ENCODE measurements around the gene HMCN1. TPM values are rescaled to one million over a fixed set of nuclear protein-coding genes. Genes with fewer than 3 reads are reported as not detected.

The HMCN1 gene
- total RNA-seq, 1 experiment from 2014 or later: 0.12 TPM

GRCh38 chr1:185864889-185865517, 130.8 kb downstream of the HMCN1 start:
- Mint-ChIP-seq H3K4me3 (ENCODE audit: unreplicated experiment) (no peak overlapping the region), H3K4me1 (ENCODE audit: insufficient read depth, unreplicated experiment) (peaks cover 15% of the 10 kb centered on the region)
- BruUV-seq (replicated peaks): no TSS peak

GRCh38 chr1:185869590-185869989, 135.4 kb downstream of the HMCN1 start:
- Mint-ChIP-seq H3K4me3 (ENCODE audit: unreplicated experiment) (no peak overlapping the region), H3K9me3 (ENCODE audit: unreplicated experiment) (no peaks in the 10 kb centered on the region), H3K27me3 (ENCODE audit: insufficient read depth, unreplicated experiment) (no peaks in the 10 kb centered on the region), H3K4me1 (ENCODE audit: insufficient read depth, unreplicated experiment) (peaks cover 6% of the 10 kb centered on the region), H3K36me3 (ENCODE audit: insufficient read depth, unreplicated experiment) (no peaks in the 10 kb centered on the region), H3K27ac (ENCODE audit: low read depth, unreplicated experiment) (no peak overlapping the region)
- DNase-seq (ENCODE audit: unreplicated experiment): no peak
- intact Hi-C loops (cut with micrococcal nuclease): no loop called here
- ChIA-PET CTCF (interaction anchor here (0.6 kb wide), 1 partner anchor 58 kb away, joined by 3 read pairs; no protein-coding TSS in a partner anchor), POLR2A (no interaction called here)
- BruUV-seq (replicated peaks): no TSS peak
- no peak for TF ChIP-seq CTCF (IDR thresholded peaks at IDR 0.05; ENCODE audit: unreplicated experiment)

More at GRCh38 chr1:185864889-185865517, 130.8 kb downstream of the HMCN1 start:
- TF ChIP-seq CTCF (IDR thresholded peaks at IDR 0.05; ENCODE audit: unreplicated experiment): no peak
- peak; percentile 39 for DNase-seq (ENCODE audit: unreplicated experiment)
- Mint-ChIP-seq H3K36me3 (ENCODE audit: insufficient read depth, unreplicated experiment) (no peaks in the 10 kb centered on the region), H3K9me3 (ENCODE audit: unreplicated experiment) (no peaks in the 10 kb centered on the region), H3K27me3 (ENCODE audit: insufficient read depth, unreplicated experiment) (no peaks in the 10 kb centered on the region), H3K27ac (ENCODE audit: low read depth, unreplicated experiment) (peak overlapping the region; percentile 28)
- POLR2A ChIA-PET: interaction anchor here (0.6 to 1.4 kb wide), 2 partner anchors 22 to 1059 kb away, joined by 3 to 4 read pairs; no protein-coding TSS in a partner anchor
- CTCF ChIA-PET: interaction anchor here (0.5 to 0.6 kb wide), 3 partner anchors 80 to 289 kb away, joined by 3 read pairs; no protein-coding TSS in a partner anchor
- intact Hi-C loops (cut with micrococcal nuclease): no loop called here

GRCh38 chr1:185871627-185872150, 137.5 kb downstream of the HMCN1 start:
- TF ChIP-seq CTCF (IDR thresholded peaks at IDR 0.05; ENCODE audit: unreplicated experiment): no peak
- no peak for DNase-seq (ENCODE audit: unreplicated experiment)
- ChIA-PET POLR2A (interaction anchor here (1.5 kb wide), 1 partner anchor 19 kb away, joined by 6 read pairs; no protein-coding TSS in a partner anchor), CTCF (interaction anchor here (1.0 kb wide), 1 partner anchor 341 kb away, joined by 3 read pairs; no protein-coding TSS in a partner anchor)
- Mint-ChIP-seq H3K9me3 (ENCODE audit: unreplicated experiment) (no peaks in the 10 kb centered on the region), H3K36me3 (ENCODE audit: insufficient read depth, unreplicated experiment) (no peaks in the 10 kb centered on the region), H3K4me1 (ENCODE audit: insufficient read depth, unreplicated experiment) (no peaks in the 10 kb centered on the region), H3K27me3 (ENCODE audit: insufficient read depth, unreplicated experiment) (no peaks in the 10 kb centered on the region), H3K4me3 (ENCODE audit: unreplicated experiment) (no peak overlapping the region), H3K27ac (ENCODE audit: low read depth, unreplicated experiment) (no peak overlapping the region)
- intact Hi-C loops (cut with micrococcal nuclease): no loop called here
- no TSS peak for BruUV-seq (replicated peaks)

- H3K9me3 Mint-ChIP-seq (ENCODE audit: unreplicated experiment): no peaks in the 10 kb centered on the region
- no peaks in the 10 kb centered on the region for H3K36me3 Mint-ChIP-seq (ENCODE audit: insufficient read depth, unreplicated experiment)
- POLR2A ChIA-PET: no interaction called here
- H3K27ac Mint-ChIP-seq (ENCODE audit: low read depth, unreplicated experiment): no peak overlapping the region
- intact Hi-C loops (cut with micrococcal nuclease): no loop called here
- H3K27me3 Mint-ChIP-seq (ENCODE audit: insufficient read depth, unreplicated experiment): no peaks in the 10 kb centered on the region
- H3K4me3 Mint-ChIP-seq (ENCODE audit: unreplicated experiment): no peak overlapping the region
- H3K4me1 Mint-ChIP-seq (ENCODE audit: insufficient read depth, unreplicated experiment): no peaks in the 10 kb centered on the region
- DNase-seq (ENCODE audit: unreplicated experiment): no peak
- no peak for TF ChIP-seq CTCF (IDR thresholded peaks at IDR 0.05; ENCODE audit: unreplicated experiment)
- CTCF ChIA-PET: interaction anchor here (1.1 kb wide), 1 partner anchor 333 kb away, joined by 3 read pairs; no protein-coding TSS in a partner anchor
- BruUV-seq (replicated peaks): no TSS peak
These were observed 140.1 kb downstream of the HMCN1 start for GRCh38 chr1:185874246-185874645.
